NCI-H2227 (cell line): ENCODE results near the gene LGALS9.

Experiments used
- DNase-seq: peaks from one replicate; lab custom pipeline; 2025; ENCODE audit not compliant: unreplicated experiment; lab: John Stamatoyannopoulos, UW

LGALS9 gene

DNA sequence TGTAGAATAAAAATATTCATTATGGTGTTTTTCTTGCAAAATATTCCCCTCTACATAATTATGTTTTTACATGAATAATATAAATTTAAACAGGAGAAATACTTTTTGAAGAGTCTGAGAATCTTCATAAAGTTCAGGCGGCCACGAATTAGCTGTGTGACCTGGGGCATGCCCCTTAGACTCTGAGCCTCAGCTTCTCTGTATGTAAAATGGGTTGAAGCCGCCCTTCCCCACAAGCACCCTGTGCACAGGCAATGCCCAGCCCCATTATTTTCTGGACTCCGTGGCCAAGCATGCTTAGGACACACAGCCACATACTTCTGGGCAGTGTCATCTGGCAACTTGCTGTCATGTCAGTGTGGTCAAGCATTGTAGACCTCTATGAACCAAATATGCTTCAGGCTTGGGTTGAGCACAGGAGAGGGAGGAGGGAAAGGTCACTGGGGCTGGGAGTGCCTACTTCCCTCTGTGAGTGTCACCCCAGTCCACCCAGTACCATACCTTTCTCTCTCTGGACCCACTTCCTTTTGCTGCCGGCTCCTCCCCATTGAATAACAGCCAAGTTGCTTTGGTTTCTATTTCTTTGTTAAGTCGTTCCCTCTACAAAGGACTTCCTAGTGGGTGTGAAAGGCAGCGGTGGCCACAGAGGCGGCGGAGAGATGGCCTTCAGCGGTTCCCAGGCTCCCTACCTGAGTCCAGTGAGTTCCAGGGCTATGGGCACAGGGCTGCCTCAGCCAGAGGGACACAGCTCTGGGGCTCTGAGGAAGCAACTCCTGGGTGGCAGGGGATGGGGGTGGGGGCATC, at the start of gene LGALS9:
TSS of gene LGALS9 (plus strand) at position 582 of the 804 bp plus-strand sequence. CDS start at position 660, 78 bp downstream.
- DNase-seq = no peak

DNA sequence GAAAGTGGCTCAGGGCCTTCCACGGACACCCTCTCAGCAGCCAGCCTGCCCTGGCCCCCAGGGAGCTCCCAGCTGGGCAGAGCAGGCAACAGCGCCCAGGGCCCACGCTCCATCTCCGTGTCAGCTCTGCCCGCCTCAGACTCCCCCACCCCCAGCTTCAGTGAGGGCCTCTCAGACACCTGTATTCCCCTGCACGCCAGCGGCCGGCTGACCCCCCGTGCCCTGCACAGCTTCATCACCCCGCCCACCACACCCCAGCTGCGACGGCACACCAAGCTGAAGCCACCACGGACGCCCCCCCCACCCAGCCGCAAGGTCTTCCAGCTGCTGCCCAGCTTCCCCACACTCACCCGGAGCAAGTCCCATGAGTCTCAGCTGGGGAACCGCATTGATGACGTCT, 48.3 kb upstream of the LGALS9 start:
- no peak for DNase-seq

DNA sequence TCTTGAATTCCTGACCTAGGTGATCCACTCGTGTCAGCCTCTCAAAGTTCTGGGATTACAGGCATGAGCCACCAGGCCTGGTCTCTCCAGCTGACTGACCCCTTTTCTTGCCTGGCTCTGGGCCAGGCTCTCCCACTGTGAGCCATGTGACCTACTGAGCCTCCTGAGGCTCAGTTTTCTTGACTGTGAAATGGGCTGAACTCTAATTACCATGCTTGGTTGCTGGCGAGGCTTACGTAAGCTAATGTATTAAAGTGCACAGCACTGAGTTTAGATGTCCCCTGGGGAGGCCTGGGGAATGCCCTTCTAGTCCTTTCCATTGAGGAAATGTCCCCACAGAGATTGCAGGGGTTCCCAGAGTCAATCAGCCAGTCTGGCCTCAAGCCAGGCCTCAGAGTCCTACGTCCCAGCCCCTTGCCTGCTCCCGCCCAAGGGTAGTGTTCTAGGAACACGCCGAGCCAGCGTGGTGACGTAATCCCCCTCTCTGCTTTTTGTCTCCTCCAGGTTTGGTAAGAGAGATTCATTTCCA, 45.8 kb upstream of the LGALS9 start:
- DNase-seq = no peak

DNA sequence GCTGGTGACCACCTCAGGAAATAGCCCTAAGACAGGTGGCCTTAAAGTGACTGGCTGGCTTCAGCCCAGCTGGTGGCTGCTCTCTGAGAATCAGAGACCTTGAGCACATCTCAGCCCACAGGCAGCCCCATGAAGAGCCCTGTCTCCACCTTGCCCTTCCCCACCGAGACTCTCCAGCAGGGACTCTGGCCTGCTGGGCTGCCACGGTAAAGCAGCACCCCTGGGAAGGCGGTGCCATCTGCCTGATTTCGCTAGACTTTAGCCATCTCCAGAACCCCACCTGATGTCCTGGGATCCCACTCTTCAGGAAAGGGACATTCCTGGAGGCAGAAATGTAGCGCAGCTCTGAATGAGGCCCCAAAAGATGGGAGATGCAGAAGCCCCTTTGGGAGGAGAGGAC, 45.2 kb upstream of the LGALS9 start:
- no peak for DNase-seq

DNA sequence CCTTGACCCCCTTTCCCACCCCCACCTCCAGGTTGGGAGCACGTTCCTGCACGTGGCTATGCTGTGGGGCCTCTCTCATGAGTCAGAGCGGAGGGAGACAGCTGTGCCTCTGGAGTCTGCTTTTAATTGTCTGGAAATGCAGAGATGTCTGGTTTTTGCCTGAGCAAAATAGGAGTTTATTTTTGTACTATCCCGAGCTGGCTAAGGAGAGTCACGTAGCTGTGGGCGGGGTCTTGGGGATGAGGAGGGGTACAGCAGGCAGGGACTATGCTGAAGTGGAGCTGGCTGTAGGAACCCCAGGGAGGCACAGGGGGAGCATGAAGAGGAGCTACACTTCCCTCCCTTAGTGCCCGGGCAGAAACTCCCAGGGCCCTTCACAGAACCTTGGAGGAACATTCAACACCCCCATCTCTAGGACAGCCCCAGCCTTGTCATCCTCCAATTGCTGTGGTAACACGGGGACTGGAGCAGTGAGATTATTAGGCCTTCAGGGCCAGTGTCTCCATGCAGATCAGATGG, 44.7 kb upstream of the LGALS9 start:
- no peak for DNase-seq

DNA sequence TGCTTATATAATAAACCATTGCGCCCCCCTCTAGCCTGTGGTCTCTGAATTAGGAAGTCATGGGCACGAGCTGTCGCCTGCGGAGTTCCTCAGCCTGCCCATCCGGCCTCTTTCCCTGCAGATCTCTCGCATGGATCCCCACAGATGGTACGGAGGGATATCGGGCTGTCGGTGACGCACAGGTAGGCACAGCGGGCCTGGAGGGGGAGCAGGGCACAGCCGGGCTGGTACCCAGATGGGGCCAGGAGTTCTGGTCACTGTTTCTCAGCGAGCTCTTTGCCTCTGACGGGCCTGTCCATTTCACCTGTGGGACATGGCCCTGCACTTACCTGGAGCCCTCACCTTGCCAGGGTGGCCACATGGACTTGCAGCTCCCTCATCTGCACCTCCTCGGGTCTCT, 42.6 kb upstream of the LGALS9 start:
- DNase-seq = no peak

DNA sequence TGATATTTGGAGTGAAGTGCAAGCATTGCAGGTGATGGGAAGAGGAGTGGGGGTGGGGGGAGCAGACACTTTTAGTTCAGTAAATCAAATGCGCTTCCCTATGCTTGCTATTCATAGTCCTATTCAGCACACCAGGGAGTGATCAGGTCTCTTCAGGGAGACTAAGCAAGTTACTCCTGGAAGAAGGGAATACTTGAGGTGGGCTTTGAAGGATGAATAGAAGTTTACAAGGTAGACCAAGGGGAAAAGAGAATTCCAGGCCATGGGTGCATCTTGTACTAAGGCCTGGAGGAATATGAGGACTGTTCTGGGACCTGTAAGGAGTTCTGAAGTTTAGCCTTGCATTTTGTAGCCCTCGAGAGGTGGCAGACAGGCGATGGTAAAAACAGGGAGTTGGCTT, 40.1 kb upstream of the LGALS9 start:
- DNase-seq = no peak

DNA sequence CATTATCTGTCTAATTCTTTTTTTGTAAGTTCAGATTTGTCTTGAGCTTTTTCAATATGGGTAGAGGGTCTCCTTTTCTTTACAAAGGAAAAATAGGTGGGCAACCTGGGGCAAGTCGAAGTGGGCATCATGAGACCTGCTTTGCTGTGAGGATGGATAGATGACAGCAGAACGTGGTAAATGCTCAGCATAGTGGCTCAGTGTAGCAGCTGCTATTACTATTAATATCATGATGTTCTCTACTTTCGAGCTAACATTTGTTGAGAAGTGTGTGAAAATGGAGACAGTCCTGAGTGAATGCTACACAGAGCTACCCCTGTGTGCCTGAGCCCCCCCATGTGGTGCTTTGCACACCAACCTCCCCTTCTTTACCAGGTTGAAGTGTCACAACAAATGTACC, 39.0 kb upstream of the LGALS9 start:
- no peak for DNase-seq

DNA sequence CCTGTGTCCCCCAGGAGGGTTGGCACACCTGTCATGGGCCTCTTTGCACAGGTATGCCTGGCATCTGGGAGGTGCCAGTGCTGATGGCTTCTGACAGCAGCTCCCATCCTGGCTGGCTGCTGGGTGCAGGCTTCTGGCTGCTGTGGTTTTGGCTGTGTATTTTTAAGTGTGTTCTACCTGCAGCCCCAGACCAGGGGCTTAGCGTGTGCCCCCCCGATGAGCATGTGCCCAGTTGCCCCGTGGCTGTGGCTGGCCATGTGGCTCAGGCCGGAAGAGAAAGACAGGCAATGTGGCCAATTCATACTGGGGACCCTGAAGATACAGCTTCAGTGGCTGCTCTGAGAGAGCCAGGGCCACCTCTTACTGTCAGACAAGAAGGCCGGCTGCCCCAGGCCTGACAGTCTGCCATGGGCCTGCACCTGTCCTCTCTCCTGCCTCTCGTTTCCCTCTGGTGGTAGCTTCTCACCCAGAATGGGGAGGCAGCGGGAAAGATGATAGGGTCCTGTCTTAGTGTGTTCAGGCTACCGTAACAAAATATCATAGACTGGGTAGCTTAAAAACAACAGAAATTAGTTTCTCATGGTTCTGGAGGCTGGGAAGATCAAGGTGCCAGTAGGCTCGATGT, 37.6 kb upstream of the LGALS9 start:
- DNase-seq = no peak

DNA sequence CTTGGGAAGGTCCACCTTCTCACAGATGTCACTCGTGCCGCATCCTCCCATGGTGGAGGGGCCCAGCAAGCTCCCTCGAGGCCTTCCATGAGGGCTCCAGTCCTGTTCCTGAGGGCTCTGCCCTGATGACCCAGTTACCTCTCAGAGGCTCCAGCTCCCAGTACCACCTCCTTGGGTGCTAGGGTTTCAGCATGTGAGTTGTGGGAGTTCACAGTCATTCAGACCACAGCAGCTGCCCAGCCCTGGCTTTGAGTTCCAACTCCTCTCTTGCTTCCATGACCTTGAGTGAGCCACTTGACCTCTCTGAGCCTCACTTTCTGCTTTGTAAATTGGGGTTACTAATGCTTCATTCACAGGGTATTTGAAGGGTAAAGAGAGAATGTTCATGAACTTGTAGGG, 37.1 kb upstream of the LGALS9 start:
- no peak for DNase-seq

DNA sequence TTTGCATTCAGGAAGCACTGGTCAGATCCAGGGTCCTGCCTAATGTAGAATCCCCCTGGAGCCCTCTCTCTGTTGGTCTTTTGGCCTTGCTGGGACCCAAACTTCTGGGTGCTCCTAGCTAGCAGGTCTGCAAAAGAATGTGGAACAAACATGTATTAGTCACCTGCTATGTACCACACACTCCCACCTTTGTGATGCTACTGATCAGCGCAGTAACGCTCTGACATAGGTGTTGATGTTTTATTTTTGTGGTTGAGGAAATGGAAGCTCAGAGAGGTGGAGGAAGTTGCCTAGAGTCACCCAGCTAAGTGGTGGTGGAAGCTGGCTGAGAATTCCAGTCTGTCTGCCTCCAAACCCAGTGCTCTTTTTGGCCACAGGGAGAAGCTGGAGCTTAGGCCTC, 35.8 kb upstream of the LGALS9 start:
- DNase-seq = no peak

DNA sequence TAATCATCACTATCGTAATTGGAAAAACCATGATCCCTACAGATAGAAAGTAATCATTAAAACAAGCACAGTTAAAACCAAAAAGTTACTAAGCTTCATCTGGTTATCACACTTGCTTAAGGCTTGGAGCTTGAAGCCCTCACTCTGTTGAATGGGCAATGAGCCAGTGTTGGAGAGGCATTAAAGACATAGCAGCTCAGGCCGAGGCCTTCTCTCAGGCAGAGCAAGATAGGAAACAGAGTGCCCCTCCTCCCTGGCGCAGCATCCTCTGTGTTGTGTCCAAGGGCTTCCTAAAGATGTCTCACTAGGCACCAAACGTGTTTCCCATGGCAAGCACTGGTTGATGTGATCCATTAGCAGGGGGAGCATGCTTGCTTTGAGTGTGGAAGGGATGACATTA, 34.9 kb upstream of the LGALS9 start:
- DNase-seq = no peak

DNA sequence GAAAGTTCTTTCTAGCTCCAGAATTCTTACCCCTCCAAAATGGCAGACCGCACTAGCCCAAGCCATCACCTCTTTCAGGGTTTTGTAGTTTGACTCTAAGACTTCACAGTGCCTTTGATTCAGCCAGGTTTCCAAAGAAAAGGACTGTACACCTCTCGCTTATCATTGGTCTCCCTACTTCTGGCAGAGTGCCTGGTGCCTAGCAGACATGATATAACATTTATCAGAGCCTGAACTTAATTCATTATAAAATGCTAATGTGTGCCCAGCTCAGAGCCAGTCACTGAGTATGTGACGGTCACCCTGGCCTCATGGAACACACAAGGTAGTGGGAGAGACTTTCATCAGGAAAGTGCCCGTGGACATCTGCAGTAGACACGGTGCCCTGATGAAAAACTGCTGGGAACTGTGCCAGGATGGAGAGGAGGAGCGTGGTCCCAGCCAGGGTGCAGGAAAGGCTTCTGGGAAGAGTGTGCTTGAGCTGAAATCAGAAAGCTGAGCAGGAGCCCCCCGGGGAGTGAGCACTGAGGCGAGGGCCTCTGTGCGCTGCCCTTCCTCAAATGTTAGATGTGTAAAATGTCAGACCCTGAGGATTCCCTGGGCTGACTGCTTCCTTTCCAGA, 34.3 kb upstream of the LGALS9 start:
- no peak for DNase-seq

DNA sequence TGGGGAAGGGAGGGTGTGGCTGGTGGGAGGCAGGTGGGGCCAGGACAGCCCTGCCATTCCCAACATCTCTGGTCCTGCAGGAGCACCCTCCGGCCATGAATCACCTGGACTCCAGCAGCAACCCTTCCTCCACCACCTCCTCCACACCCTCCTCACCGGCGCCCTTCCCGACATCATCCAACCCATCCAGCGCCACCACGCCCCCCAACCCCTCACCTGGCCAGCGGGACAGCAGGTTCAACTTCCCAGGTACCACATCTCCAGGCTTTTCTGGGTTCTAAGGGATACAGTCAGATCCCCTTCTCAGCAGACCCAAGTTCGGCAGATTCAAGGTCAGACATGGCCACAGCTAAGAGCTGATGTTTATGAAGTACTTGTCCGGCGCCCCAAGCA, 33.8 kb upstream of the LGALS9 start:
- DNase-seq = no peak

DNA sequence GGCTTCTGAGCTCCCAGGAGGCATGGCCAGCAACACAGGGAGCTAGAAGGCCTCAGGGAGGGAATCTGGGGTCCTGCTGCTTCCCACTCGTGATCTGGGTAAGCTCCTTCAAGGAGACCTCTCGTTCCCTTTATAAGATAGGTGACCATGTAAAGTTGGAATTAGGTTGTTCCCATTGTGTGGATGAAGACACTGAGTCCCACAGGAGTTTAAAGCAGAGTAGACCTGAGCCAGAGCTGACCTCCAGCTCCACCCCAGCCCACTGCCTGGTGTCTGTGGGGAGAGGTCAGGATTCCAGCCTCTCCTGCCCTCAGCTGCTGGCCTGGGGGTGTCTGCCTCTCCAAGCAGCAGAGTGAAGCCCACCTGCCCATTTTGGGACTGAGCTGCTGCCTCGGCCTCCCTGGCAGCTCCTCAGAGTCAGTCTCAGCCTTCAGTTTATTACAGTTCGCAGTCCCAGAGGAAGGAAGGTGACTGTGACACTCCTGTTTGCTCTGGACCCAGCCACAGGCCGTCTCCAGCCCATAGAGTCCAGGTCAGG, 33.1 kb upstream of the LGALS9 start:
- no peak for DNase-seq

DNA sequence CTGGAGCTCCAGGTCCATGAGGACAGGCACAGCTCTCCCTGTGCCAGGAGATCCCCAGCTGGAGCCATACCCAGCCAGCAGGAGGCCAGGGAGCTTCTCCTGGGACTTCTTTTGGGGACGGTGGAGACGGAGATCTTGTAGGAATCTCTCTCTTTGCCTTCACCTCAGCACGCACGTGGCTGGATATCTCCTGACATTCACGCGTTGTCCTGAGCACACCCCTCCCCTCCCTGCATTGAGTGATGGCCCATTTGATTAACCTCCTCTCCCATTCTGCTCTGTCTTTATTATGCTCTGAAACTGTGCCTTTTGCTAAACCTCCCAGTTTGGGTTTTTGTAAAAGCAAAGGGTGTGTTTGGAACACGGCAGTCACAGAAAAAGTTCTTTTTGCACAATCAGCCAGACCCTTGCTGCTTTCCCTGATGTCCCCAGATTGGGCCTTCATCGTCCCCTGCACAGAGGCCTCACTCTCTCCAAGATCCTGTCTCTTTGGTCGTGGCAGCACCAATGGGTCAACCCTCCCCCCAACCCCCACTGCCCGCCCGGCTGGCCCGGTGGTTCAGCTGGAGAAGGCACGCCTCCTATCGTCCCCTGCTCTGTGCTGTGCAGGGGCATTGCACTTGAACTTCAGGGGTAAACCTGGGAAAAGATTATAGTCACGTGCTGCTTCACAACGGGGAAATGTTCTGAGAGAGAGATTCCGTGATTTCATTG, 32.5 kb upstream of the LGALS9 start:
- DNase-seq = no peak

DNA sequence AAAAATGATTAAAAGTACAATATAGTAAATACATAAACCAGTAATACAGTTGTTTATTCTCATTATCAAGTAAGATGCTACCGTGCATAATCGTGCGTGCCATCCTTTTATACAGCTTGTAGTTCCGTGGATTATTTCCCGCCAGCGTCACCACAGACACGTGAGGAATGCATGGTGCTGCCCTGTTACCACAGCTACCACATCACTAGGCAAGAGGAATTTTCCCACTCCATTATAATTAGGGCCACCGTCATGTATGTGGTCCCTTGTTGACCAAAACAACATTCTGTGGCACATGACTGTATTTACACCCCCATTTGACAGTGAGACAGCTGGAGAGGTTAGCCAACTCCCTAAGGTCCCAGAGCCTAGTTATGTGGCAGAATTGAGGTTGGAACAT, 30.5 kb upstream of the LGALS9 start:
- no peak for DNase-seq

DNA sequence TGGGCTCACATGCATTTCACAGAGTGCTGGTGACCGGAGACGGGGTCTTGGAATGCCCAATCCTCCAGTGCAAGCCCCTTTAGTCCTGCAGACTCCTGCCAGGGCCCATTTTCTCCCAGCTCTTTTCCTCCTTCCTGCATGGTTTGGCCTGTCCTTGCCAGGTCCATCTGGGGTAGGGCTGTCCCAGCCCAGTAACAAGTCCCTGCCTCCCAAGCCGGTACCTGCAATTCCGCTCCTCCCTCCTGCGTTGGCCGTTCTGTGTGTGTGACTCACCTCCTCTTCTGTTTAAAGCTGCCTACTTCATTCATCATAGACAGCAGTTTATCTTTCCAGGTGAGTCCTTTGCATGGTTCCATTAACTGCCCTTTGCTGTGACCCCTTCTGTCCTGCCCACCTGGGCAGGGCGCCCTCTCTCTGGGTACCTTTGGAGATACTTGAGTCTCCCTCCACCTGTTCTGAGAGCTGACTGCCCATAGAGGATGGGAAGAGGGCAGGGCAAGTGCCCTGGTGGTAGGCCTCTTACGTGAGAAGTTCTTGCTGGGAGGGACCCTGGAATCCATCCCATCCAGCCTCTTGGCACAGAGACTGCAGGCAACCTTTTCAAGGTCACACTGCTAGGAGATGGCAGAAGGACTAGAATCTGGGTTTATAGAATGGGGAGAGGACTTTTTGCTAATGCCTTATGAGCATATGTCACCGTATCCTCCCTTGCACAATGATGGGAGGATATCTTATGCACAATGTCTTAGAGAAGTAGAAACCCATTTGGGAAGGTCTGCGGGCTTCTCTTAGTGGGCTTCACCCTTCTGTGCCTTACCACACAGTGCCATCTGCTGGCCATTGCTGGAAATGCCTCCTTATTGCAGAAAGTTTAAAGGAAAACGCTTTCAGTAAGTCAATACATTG, 29.7 kb upstream of the LGALS9 start:
- DNase-seq = peak; percentile 80

DNA sequence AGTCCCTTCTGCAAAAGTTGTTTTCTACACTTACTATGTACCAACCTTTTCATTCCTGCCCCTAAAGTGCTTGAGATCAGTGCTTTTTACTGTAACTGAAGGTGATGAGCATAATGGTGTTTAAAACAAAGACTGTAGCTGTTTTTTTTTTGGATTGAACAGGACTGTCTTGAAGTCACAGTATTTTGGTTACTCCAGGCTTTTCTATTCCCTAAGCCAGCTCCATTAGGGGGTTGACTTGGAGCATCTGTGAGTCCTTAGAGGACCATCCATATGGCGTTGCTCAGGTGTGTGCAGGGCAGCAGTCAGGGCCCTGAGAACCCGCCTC, 29.0 kb upstream of the LGALS9 start:
- no peak for DNase-seq
